OCI-M2 (cell line): ENCODE results near the gene ADAM21.
"Not testable (repeated sequence)": the region's sequence is repeated elsewhere in the genome, so short reads cannot be mapped to it uniquely, and the experiment has no call there.

ENCODE experiments used
- DNase-seq: peaks from one replicate; lab custom pipeline; 2025; ENCODE audit not compliant: unreplicated experiment; lab: John Stamatoyannopoulos, UW

ADAM21 gene

DNA sequence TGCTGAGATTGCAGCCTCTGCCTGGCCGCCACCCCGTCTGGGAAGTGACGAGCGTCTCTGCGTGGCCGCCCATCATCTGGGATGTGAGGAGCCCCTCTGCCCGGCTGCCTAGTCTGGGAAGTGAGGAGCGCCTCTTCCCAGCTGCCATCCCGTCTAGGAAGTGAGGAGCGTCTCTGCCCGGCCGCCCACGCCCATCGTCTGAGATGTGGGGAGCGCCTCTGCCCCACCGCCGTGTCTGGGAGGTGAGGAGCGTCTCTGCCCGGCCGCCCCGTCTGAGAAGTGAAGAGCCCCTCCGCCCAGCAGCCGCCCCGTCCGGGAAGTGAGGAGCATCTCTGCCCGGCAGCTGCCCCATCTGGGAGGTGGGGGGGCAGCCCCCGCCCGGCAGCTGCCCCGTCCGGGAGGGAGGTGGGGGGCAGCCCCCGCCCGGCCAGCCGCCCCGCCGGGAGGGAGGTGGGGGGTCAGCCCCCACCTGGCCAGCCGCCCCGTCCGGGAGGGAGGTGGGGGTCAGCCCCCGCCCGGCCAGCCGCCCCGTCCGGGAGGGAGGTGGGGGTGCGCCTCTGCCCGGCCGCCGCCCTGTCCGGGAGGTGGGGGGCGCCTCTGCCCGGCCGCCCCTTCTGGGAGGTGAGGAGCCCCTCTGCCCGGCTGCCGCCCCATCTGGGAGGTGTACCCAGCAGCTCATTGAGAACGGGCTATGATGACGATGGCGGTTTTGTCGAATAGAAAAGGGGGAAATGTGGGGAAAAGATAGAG, 25.6 kb downstream of the ADAM21 start:
- DNase-seq: not testable (repeated sequence)

DNA sequence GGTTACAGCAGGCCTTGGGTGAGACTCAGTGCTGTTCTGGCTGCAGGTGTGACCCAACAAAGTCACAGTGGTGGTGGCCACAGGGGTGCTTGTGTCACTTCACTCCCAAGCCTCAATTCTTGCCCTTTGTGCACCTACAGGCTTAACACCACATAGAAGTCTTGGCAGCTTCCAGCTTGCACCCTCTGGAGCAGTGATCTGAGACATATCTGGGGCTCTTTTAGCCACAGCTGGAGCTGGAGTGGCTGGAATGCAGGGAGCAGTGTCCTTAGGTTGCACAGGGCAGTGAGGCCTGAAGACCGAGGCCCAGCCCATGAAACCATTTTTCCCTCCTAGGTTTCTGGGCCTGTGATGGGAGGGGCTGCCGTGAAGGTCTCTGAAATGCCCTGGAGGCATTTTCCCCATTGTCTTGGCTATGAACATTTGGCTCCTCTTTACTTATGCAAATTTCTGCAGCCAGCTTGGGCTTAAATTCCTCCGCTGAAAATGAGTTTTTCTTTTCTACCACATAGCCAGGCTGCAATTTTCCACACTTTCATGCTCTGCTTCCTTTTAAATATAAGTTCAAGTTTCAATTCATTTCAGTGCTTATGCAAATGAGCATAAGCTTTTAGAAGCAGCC, 37.7 kb downstream of the ADAM21 start:
- no peak for DNase-seq

DNA sequence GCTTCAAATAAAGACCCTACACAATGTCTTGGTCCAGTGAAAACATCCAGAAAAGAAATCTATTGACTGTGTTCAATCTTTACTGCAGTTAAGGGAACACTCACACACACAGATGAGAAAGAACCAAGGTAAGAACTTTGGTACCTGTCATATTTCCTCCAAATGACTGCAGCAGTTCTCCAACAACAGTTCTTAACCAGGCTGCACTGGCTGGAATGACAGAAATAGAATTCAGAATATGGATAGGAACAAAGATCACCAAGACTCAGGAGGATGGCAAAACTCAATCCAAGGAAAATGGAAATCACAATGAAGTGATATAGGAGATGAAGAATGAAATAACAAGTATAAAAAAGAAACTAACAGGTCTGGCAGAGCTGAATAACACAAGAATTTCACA, 46.2 kb downstream of the ADAM21 start:
- DNase-seq: no peak
